Measurements from ENCODE around the gene RPP38. TPM values are rescaled to one million over a fixed set of nuclear protein-coding genes. Genes with fewer than 3 reads are reported as not detected.

The RPP38 gene
- total and polyA plus RNA-seq, 10 of the 15 experiments (the other 5 are each of a cell fraction or from before 2014, with no cell fraction given) = 13.0 to 40.9 (median 27.2) TPM

DNA sequence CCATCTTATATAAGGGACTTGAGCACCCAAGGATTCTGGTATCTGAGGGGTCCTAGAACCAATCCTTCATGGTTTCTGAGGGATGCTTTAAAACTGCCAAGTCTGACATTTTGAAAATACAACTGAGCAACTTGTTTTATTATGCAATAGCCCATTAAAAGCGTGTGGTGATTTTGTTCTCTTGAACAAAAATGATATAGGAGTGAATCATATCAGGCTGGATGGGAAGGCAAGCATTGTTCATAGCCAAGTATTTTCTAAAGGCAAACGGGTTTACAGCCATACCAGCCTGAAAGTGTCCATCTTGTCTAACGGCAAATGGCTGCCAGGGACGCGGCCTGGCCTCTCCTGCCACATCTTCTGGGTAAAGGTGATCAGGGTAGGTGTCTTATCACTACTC, 23.4 kb downstream of the RPP38 start (continued):
- TF ChIP-seq, protein P1, sequence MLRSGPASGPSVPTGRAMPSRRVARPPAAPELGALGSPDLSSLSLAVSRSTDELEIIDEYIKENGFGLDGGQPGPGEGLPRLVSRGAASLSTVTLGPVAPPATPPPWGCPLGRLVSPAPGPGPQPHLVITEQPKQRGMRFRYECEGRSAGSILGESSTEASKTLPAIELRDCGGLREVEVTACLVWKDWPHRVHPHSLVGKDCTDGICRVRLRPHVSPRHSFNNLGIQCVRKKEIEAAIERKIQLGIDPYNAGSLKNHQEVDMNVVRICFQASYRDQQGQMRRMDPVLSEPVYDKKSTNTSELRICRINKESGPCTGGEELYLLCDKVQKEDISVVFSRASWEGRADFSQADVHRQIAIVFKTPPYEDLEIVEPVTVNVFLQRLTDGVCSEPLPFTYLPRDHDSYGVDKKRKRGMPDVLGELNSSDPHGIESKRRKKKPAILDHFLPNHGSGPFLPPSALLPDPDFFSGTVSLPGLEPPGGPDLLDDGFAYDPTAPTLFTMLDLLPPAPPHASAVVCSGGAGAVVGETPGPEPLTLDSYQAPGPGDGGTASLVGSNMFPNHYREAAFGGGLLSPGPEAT (IDR thresholded peaks at IDR 0.05; ENCODE audit: low read depth) = no peak
- TF ChIP-seq KAT2A (conservative IDR thresholded peaks at IDR 0.05; ENCODE audit: control insufficient read depth, low read depth, low read length) = no peak
- TF ChIP-seq, protein P2, sequence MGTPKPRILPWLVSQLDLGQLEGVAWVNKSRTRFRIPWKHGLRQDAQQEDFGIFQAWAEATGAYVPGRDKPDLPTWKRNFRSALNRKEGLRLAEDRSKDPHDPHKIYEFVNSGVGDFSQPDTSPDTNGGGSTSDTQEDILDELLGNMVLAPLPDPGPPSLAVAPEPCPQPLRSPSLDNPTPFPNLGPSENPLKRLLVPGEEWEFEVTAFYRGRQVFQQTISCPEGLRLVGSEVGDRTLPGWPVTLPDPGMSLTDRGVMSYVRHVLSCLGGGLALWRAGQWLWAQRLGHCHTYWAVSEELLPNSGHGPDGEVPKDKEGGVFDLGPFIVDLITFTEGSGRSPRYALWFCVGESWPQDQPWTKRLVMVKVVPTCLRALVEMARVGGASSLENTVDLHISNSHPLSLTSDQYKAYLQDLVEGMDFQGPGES (IDR thresholded peaks at IDR 0.05) = no peak

DNA sequence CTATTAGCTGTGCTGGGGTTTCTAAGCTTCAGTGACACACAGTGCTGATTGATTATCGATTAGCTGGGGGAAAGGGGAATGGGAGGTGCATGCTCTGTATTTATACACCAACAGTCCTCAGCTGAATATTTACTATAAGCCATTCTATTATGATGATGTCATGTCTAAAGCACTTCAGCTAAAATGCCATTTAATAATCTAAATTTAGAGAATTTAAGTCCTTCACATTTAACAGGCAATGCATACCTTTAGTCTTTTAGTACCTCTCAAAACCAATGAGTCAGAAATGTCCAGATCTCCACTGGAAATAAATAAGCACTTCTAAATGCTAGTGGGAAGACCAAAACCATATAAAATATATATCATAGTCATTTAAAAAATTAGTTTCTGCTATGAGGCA, 24.6 kb downstream of the RPP38 start:
- SMC1A ChIA-PET (ENCODE audit: uncharacterized antibody, unreplicated experiment) = interaction anchor here (0.7 to 9.1 kb wide), 8 partner anchors 8 to 169 kb away, joined by 3 to 127 read pairs (median 8); partner anchors contain the start of genes NMT2 and RPP38
- peaks cover 17% of the 10 kb centered on the region for H3K4me1 ChIP-seq (ENCODE audit: control insufficient read depth, insufficient read depth, low read length)
- no peak for FAIRE-seq
- ATAC-seq = no peak
- no peak overlapping the region for H3K9ac ChIP-seq (ENCODE audit: control insufficient read depth, insufficient read depth, low read length)
- DNase-seq (ENCODE audit: low read depth, low spot score) = no peak
- peaks cover 0 to 2% of the 10 kb centered on the region in 2 experiments; a peak in 3 of 4 replicates for H3K36me3 ChIP-seq (ENCODE audit: control insufficient read depth in 2 of 2, insufficient read depth in 2 of 2, low read length in 1 of 2)
- H3K9me3 ChIP-seq (replicated peaks; ENCODE audit: control insufficient read depth, insufficient read depth, low read length) = peaks cover 2% of the 10 kb centered on the region; the same call in 1 of the 3 replicates
- TSS peak; percentile 31 for BruUV-seq (replicated peaks)
- TF ChIP-seq HSF1 (IDR thresholded peaks at IDR 0.05; ENCODE audit: low read depth, low read length) = no peak
- TF ChIP-seq ATF7 (IDR thresholded peaks at IDR 0.05; ENCODE audit: low read depth) = peak; percentile 67
- H3K79me2 ChIP-seq (ENCODE audit: control insufficient read depth, insufficient read depth, low read length) = no peaks in the 10 kb centered on the region
- peak overlapping the region; percentile 85; the same call in 1 of the 2 replicates for H3K27ac ChIP-seq (ENCODE audit: control insufficient read depth, insufficient read depth)
- WGBS (ENCODE audit: insufficient coverage, insufficient replicate concordance, low lambda C conversion rate, missing lambda C conversion rate) = 100% methylated on average over 1 of the region's 1 CpG
- H2AFZ ChIP-seq (ENCODE audit: control insufficient read depth, low read depth, low read length) = no peak overlapping the region
- POLR2A ChIA-PET = interaction anchor here (0.7 to 1.9 kb wide), 3 partner anchors 20 to 47 kb away, joined by 3 to 13 read pairs (median 4); partner anchors contain the start of gene NMT2
- no peak overlapping the region for H3K4me2 ChIP-seq (ENCODE audit: control insufficient read depth, insufficient read depth)
- RAD21 ChIA-PET (ENCODE audit: unreplicated experiment) = interaction anchor here (2.1 to 4.0 kb wide), 3 partner anchors 15 to 46 kb away, joined by 6 to 48 read pairs (median 39); partner anchors contain the start of gene NMT2
- no peaks in the 10 kb centered on the region for H3K27me3 ChIP-seq (replicated peaks in 1 of 2; ENCODE audit: control insufficient read depth in 2 of 2, insufficient read depth in 2 of 2, low read length in 1 of 2)
- H3K4me3 ChIP-seq = no peak overlapping the region
- H4K20me1 ChIP-seq (ENCODE audit: control insufficient read depth, insufficient read depth) = no peaks in the 10 kb centered on the region
- in situ Hi-C loops (cut with MboI) = no loop called here
- intact Hi-C loops (cut with micrococcal nuclease; ENCODE audit: unreplicated experiment) = no loop called here
- CTCF ChIA-PET = interaction anchor here (1.0 to 4.8 kb wide), 6 partner anchors 12 to 59 kb away, joined by 3 to 40 read pairs (median 14); partner anchors contain the start of gene NMT2
